Brain pericyte (primary cell): Measurements from ENCODE around the gene ZPBP.

Experiments used
- DNase-seq: peaks from one replicate; pipeline ENCODE4 v3.0.0-alpha.2; 2012; ENCODE audit warnings: low read depth, low spot score

Gene ZPBP, protein sequence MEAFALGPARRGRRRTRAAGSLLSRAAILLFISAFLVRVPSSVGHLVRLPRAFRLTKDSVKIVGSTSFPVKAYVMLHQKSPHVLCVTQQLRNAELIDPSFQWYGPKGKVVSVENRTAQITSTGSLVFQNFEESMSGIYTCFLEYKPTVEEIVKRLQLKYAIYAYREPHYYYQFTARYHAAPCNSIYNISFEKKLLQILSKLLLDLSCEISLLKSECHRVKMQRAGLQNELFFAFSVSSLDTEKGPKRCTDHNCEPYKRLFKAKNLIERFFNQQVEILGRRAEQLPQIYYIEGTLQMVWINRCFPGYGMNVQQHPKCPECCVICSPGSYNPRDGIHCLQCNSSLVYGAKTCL

DNA sequence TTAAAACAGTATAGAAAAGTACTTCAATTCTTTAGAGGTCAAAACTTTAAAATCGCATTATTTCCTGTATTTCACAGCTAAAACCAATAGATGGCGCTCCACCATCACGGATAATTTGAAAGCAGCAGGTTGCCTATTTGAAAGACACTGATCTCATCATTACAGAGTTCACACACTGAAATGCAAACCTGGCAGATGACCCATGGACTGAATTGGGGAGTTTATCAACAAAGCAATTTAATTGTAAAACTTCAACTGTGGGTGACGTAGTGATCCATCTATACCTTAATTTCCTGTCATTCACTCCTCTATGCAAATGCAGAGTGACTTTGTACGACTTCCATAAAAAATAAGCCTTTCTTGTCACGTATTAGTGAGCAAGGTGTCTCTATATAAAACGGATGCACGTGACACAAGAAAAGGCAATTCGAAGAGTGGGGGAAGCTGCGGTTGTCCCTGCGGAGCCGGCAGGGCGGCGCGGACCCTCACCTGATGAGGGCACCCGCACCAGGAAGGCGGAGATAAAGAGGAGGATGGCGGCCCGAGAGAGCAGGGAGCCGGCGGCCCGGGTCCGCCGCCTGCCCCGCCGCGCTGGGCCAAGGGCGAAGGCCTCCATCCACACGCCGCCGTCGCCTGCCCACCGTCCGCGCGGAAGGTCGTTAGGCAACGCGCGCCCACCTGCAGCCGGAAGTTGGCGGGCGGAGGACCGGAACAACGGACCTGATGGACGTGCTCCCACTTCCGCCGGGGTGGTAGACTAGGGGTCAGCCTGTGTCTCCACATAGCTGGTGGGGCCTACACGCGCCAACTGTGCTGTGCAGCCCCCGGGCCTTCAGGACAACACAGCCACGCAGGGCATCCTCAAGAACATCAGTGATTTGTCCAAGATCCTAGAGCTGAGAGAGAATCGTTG lies at the start of gene ZPBP:
Gene ZPBP, minus strand, starts transcription at position 668 of the 913 bp plus-strand sequence. Its CDS starts 52 bp downstream, at position 616.
- no peak for DNase-seq

DNA sequence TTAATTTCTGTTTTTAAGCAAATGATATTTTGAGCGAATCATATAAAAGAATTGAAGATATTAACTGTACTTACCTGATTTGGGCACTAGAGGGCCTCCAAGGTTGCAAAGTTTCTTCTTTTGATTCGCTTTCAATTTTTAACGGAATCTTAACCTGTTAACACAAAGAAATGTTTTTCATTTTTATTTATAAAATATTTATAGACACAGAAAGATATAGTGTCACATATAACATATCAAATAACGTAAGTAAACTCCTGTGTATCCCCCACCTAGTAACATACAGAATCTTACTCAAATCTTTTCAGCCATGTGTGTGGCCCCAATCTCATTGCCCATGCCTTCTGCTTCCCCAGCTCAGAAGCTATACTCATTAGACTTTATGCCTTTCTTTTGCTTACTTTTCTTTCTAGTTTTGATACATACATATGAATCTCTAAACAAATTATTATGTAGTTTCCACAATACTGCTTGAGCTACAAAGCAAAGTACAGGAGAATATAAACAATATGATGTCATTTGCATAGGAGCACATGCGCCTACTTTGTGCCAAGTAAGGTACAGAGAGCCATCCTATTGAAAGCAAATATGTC lies 49.5 kb upstream of the ZPBP start:
- DNase-seq: no peak

DNA sequence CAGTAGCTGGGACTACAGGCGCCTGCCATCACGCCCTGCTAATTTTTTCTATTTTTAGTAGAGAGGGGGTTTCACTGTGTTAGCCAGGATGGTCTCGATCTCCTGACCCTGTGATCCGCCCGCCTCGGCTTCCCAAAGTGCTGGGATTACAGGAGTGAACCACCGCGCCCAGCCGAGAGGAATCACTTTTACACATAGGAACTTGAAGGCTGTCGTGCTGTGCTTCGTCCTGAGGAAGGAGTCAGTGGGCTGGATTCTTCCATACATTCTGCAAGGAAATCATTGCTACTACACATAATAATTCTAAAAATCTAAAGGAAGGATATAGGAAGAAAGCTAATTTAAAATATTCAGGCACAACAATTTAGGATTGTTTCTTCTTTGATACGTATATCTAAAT lies 48.8 kb upstream of the ZPBP start:
- DNase-seq: no peak

DNA sequence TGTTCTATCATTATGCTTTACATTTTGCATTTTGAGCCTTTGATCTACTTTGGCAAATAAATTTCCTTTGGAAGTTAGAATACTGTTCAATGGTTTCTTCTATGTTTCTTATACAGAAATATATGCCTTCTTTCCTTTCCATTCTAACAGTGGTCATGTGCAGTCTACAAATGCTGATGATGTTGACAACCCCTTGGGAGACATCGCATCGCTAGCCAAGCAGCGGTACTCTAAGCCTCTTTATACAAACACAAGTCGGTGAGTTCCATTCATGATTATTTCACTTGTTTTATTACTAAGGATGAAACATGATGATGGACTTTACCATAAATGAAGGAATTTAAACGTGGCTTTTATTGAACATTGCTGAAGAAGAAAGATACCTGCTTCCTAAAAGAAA lies 48.1 kb upstream of the ZPBP start:
- no peak for DNase-seq

DNA sequence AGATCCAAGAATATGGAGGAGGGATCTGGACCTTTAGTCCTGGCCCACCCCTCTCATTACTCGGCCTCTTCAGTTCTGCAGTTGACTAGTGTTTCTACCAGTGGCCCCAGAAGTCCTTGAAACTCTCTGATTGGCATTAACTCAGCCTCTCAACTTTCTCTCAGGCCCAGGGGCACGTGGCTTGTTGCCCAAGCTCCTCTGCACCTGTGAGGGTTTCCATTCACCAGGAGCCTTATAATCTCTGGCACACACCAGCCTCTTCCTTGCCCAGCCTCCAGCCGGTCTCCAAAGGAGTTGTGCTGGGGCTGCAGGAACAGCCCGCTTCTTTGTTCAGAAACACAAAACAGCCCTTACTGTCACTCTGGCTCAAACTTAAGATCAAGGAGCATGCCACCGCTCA lies 47.6 kb upstream of the ZPBP start:
- no peak for DNase-seq

DNA sequence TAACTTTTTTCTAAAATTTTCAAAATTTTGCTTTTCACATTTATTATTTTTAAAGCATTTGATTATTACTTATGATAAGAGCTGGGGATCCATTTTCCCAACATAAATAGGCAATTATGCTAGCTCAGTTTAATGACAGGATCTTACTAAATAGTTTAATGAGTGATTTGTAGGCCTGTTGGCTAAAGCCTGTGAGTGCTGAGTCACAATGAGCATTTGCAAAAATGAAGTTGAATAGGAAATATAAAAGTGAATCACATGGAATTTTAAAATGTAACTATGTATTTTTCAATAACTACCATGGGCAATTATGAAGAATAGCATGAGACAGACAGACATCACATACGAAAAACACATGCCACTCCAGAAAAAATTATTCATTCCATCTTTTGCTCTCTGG lies 45.1 kb upstream of the ZPBP start:
- no peak for DNase-seq

DNA sequence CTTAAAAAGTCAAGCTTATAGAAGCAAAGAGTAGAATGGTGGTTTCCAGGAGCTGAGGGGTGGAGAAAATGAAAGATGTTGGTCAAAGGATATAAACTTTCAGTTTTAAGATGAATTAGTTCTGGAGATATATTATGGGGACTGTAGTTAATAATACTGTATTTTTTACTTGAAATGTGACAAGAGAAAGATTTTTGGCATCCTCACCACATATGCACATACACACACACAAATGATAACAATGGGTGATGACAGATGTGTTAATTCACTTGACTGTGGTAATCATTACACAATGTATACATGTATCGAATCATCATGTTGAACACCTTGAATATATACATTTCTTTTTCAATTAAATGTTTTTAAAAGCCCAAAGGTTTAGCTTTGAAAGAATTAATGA lies 32.7 kb upstream of the ZPBP start:
- no peak for DNase-seq

DNA sequence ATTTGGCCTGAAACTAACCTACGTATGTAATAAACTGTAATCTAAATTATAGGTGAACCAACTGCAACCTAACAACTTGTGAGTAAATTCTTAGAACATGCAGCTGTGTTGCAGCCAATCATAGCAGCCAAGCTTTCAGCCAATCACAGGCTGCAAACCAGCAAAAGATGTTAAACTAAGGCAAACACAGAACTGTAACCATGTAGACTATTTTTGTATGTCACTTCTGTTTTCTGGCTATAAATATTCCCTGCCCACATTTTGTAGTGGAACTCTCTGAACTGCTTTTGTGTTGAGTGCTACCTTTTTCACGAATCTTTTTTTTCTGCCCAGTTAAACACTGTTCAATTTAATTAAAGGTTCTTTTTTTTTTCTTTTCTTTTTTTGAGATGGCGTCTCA lies 28.2 kb upstream of the ZPBP start:
- DNase-seq: no peak

DNA sequence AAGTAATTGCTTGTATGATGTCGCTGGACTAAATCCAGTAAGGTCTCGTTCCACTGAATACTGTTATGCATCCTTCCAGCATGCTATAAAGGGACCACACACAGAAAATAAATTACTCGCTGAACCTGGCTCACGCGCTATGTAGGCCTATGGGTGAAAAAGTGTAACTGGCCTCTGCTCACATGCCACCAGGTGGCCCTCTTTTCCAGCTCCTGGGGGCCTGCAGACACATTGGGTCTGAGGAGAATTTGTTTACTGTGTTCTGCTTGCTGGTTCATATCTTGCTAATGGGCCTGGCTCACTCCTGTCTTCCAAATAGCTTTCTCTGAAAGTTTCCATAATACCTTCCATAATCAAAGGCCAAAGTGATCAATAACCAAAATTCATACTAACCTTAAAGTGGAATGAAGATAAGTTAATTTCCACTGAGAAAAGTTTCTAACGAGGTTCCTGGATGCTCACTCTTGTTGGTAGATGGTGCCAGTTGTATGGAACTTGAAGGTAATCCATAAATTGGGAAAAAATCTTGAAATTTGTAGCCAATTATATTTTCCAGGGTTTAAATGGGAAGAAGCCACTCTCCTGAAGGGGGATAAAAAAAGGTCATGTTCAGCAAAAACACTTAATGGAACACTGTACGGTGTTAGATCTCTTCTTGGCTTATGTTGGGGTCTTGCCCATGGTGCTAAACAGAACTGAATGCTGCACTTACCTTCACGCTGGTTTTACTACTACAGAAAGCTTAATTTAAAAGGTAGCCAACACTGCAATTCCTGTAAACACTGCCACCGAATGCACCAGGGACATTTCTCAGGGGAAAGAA lies 27.0 kb upstream of the ZPBP start:
- no peak for DNase-seq

DNA sequence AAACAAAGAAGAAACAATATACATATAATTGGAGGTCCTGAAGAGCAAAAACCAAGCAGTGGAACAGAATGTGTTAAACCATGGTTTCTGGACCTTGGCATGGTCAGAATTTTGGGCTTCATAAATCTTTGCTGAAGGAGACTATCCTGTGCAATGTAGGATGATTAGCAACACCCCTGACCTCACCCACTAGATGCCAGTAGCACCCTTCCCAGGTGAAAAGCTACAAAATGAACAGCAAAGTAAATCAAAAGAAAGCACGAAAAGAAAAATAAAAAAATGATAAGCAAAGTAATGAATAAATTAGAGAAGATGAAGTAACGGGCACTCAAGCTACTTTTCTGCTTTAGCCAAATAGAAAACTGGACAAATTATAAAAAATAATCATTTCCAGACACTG lies 19.2 kb upstream of the ZPBP start:
- DNase-seq: no peak

DNA sequence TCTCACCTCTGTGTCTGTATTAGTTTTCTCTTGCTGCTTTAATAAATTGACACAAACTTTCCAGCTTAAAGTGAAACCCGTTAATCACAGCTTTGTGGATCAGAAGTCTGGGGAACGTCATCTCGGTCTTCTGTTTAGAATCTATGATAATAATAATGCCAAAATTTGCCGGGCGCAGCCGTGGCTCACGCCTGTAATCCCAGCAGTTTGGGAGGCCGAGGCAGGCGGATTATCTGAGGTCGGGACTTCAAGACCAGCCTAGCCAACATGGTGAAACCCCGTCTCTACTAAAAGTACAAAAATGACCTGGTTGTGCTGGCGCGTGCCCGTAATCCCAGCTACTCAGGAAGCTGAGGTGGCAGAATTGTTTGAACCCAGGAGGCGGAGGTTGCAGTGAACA lies 8.8 kb upstream of the ZPBP start:
- no peak for DNase-seq

DNA sequence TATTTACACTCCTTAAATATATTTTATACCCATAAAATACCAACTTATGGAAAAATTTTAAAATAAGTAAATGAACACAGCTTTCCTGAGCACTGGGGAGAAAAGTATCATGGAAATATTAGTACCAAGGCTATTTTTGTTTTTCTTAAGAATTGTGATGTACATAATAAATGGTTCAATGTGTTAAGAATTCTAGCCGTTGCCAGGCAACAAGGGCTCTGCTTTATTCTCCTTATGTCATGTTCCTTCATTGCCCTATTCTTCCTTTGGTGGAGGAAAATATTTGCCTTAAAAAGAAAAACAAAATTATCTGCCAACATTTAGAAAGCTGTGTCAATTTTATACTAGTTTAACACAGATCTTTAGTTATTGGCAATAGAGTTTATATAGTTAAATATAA lies 2.6 kb upstream of the ZPBP start:
- no peak for DNase-seq

DNA sequence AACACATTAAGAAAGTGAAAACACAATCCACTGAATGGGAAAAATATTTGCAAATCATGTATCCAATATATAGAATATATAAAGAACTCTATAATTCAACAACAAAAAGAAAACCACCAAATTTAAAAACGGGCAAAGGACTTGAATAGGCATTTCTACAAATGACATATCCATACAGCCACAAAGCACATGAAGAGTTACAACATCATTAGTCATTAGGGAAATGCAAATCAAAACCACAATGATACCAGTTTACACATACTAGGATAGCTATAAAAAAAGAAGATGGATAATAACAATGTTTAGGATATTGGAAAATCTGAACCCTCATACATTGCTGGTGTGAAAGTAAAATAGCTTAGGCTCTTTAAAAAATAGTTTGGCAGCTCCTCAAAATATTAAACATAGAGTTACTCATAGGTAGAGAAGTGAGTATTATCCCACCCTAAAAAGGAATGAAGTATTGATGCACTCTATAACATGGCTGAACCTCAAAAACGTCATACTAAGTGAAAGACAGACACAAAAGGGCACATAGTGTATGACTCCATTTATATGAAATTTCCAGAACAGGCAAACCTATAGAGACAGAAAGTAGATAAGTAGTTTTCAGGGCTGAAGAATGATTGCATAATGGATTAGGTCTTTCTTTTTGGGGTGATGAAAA lies 4.5 kb downstream of the ZPBP start:
- DNase-seq: no peak

DNA sequence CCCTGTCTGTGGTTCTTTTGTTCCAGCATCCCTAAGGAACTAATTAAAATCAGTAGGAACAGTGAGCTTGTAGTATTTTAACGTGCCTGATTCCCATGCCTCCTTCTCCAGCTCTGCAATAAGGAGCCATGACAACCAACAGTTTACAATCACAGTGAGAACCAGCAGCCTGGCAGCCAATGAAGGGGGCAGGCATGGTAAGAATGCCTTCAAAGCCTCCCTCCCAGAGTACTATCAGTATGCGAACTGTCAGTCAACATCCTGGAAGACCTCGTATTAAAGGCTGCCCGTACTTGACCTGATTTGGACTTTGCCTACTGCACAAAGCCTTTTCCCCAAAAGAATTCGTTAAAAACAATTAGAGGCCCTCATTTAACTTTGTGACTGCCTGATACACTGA lies 7.7 kb downstream of the ZPBP start:
- DNase-seq: no peak

DNA sequence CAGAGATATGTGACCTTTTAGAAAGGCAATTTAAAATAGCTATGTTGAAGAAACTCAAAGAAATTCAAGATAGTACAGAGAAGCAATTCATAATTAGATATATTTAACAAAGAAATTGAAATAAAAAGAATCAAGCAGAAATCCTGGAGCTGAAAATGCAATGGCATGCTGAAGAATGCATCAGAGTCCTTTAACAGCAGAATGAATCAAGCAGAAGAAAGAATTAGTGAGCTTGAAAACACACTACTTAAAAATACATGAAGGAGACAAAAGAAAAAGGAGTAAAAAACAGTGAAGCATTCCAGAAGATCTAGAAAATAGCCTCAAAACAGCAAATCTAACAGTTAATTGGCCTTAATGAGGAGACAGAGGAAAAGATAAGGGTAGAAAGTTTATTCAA lies 20.0 kb downstream of the ZPBP start:
- no peak for DNase-seq

DNA sequence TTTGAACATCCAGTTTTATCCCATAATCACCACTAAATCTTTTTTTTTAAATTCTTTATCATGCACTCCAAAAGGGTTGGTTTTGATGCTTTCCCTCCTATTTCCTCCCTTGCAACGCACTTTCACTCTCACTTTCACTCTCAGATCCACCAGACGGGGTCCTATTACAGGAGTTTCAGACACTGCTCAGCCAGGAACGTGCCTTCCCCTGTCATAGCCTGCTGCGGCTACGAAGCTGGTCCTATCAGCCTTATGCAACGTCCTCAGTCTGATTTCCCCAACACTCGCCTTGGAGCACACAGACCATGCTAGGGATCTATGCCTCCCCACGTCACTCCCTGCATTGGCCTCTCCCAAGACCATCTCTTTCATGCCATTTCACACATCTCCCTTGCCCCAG lies 23.4 kb downstream of the ZPBP start:
- no peak for DNase-seq

DNA sequence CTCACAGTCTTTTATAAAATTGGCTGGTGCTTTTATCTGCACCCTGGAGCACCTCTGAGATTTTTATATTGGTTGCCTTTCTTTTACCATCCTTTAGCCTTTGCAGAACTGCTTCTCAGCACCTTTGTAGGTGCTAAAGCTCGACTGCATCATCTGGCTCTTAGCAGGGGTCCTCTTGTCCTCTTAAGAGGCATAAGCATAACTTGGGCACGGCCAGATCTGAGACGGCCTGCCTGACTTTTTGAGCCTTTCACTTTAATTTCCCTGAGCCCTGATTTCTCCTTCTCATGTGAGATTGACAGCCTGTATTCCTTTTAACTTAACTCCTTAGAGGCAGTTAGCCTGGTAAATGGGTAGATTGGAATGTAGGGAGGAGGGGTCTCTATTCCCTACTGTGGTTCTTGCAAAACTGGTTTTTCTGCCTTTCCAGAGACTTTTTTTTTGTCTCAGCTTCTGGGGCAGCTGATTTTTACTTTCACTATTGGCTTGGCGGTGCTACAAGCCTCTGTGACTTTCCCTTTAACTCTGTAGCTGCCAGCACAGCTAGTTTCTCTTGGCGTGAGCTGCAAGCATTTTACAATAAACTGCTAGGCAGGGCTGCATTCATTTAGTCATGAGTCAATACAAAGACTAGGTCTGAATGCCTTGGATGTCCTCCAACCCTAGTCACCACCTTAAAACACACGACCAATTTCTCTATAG lies 24.0 kb downstream of the ZPBP start:
- DNase-seq: no peak

DNA sequence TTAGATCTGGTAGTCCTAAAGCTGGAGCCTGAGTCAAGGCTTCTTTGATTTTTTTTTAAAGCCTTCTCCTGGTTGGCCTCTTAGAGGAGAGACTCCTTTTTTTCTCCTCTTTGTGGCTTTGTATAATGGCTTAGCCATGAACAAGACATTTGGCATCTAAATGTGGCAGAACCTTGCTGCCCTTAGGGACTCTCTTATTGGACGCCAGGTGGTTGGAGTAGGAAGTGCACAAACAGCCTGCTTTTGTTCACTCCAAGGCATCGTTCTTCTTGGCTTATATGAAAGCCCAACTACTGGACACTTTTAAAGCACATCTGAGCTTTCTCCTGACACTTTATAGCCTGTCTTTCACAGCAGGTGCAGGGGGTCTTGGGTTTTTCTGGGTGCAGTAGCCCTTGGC lies 25.0 kb downstream of the ZPBP start:
- DNase-seq: no peak

DNA sequence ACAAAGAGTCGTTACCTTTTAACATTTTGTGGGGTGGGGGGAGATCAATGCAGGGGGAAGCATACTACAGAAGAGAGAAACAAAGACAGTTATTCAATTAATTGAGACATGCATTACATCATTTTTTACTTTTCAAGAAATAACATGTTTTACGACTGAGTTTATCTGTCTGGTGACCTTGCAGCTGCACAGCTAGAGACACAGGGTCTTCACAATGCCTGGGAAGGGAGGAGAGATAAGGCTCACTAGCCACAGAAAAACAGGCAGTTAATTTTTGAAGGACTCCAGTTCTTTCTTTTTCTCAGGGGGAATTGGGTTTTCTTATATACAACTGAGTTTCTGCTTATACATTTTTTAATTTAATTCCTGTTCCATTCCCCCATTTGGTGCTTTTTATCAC lies 30.1 kb downstream of the ZPBP start:
- DNase-seq: no peak

DNA sequence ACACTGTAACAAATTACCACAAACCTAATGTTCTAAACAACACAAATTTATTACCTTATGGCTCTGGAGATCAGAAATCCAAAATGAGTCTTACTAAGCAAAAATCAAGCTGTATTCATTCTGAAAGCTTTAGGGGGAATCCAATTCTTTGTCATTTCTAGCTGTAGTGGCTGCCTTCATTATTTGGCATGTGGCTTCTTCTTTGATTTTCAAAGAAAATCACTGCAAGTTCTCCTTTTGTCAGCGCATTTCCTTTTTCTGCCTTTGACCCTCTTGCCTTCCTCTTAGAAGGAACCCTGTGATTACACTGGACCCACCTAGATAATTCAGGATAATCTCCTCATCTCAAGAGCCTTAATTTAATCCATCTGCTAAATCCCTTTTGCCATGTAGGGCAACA lies 36.9 kb downstream of the ZPBP start:
- DNase-seq: no peak

DNA sequence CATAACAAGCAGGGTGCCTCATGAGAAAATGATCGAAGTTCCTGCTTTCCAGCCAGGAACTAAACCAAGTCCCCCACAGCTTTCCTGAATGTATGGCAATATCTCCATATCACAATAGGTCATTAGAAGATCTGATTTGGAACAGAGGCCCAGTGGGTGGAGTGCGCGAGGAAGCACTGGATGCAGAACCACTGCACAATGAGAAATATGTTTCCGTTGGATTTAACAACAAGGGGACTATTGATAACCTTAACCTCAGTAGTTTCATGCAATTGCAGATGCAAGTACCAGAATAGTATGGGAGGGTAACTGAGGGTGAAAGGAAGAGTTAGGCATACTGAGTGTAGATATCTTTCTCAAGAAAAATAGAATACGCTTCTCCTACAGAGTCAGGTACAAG lies 45.3 kb downstream of the ZPBP start:
- DNase-seq: no peak
